Measurements from ENCODE around the gene MYO1D.

DNA sequence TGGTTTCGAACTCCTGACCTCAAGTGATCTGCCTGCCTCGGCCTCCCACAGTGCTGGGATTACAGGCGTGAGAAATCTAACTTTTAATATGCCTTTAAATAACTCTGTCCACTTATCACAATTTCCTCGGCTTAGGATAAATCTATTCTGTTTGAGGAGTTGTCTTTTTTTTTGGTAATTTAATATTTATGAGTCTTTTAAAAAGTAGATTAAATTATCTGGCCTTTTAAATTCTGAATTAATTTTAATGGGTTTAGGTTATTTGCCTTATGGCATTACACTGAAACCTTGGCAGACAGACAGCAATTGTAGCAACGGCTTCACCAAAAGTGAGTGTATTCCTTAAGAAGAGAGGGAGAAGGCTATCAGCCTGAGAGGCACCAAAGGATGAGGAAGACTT lies 66.2 kb downstream of the MYO1D start:
- TF ChIP-seq, protein P1, sequence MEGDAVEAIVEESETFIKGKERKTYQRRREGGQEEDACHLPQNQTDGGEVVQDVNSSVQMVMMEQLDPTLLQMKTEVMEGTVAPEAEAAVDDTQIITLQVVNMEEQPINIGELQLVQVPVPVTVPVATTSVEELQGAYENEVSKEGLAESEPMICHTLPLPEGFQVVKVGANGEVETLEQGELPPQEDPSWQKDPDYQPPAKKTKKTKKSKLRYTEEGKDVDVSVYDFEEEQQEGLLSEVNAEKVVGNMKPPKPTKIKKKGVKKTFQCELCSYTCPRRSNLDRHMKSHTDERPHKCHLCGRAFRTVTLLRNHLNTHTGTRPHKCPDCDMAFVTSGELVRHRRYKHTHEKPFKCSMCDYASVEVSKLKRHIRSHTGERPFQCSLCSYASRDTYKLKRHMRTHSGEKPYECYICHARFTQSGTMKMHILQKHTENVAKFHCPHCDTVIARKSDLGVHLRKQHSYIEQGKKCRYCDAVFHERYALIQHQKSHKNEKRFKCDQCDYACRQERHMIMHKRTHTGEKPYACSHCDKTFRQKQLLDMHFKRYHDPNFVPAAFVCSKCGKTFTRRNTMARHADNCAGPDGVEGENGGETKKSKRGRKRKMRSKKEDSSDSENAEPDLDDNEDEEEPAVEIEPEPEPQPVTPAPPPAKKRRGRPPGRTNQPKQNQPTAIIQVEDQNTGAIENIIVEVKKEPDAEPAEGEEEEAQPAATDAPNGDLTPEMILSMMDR (IDR thresholded peaks at IDR 0.05) = no peak
- TF ChIP-seq EP300 (IDR thresholded peaks at IDR 0.05) (no peak), POLR2A (IDR thresholded peaks at IDR 0.05) (no peak)
